ENCODE measurements around the gene MYO19.
"Not testable (repeated sequence)": the region's sequence is repeated elsewhere in the genome, so short reads cannot be mapped to it uniquely, and the experiment has no call there.

The MYO19 gene

GRCh38 chr17:36529121-36529520 lies 5.5 kb downstream of the MYO19 start:
- DNase-seq (ENCODE audit: low read depth), result no peak

- no peak for DNase-seq (ENCODE audit: low read depth)
Measured at GRCh38 chr17:36527621-36528250, 6.9 kb downstream of the MYO19 start.

- no peak for DNase-seq (ENCODE audit: low read depth)
Measured at GRCh38 chr17:36525888-36526287, 8.8 kb downstream of the MYO19 start.

GRCh38 chr17:36525113-36525512 lies 9.6 kb downstream of the MYO19 start:
- no peak for DNase-seq (ENCODE audit: low read depth)

- no peak for DNase-seq (ENCODE audit: low read depth)
Measured at GRCh38 chr17:36524428-36524876, 10.2 kb downstream of the MYO19 start.

GRCh38 chr17:36523113-36523512 lies 11.6 kb downstream of the MYO19 start:
- no peak for DNase-seq (ENCODE audit: low read depth)

GRCh38 chr17:36515837-36516236 lies 18.8 kb downstream of the MYO19 start:
- no peak for DNase-seq (ENCODE audit: low read depth)

GRCh38 chr17:36514856-36515255 lies 19.8 kb downstream of the MYO19 start:
- no peak for DNase-seq (ENCODE audit: low read depth)

GRCh38 chr17:36512641-36513040 lies 22.0 kb downstream of the MYO19 start:
- no peak for DNase-seq (ENCODE audit: low read depth)

- DNase-seq (ENCODE audit: low read depth), result no peak
Measured at GRCh38 chr17:36511216-36511615, 23.5 kb downstream of the MYO19 start.

- DNase-seq (ENCODE audit: low read depth), result no peak
Measured at GRCh38 chr17:36510636-36511035, 24.0 kb downstream of the MYO19 start.

- no peak for DNase-seq (ENCODE audit: low read depth)
Measured at GRCh38 chr17:36509272-36509985, 25.2 kb downstream of the MYO19 start.

GRCh38 chr17:36508439-36508838 lies 26.2 kb downstream of the MYO19 start:
- not testable (repeated sequence) for DNase-seq (ENCODE audit: low read depth)

GRCh38 chr17:36507266-36507665 lies 27.4 kb downstream of the MYO19 start:
- DNase-seq (ENCODE audit: low read depth), result no peak

GRCh38 chr17:36506831-36507230 lies 27.8 kb downstream of the MYO19 start:
- DNase-seq (ENCODE audit: low read depth), result no peak

- DNase-seq (ENCODE audit: low read depth), result no peak
Measured at GRCh38 chr17:36506249-36506826, 28.3 kb downstream of the MYO19 start.

GRCh38 chr17:36505171-36505570 lies 29.5 kb downstream of the MYO19 start:
- DNase-seq (ENCODE audit: low read depth), result no peak

GRCh38 chr17:36504156-36504545 lies 30.5 kb downstream of the MYO19 start:
- DNase-seq (ENCODE audit: low read depth), result no peak

GRCh38 chr17:36503456-36504155 lies 31.1 kb downstream of the MYO19 start:
- DNase-seq (ENCODE audit: low read depth), result no peak

GRCh38 chr17:36501963-36502362 lies 32.7 kb downstream of the MYO19 start:
- no peak for DNase-seq (ENCODE audit: low read depth)

- no peak for DNase-seq (ENCODE audit: low read depth)
Measured at GRCh38 chr17:36501351-36501750, 33.3 kb downstream of the MYO19 start.

- no peak for DNase-seq (ENCODE audit: low read depth)
Measured at GRCh38 chr17:36500745-36501225, 33.9 kb downstream of the MYO19 start.

Measured in stimulated activated CD8-positive, alpha-beta memory T cell treated with anti-CD3 and anti-CD28 coated beads, Interleukin-15, amount 100 ng/mL, for 1 hour (primary cell).